Liver (tissue), 9 donors: ENCODE measurements around the gene ARHGEF7. TPM values are rescaled to one million over a fixed set of nuclear protein-coding genes. Genes with fewer than 3 reads are reported as not detected.
A peak's percentile ranks its signal among the peaks of the same experiment; 100 is the strongest.

Source experiments
- DNase-seq: peaks from one replicate; pipeline ENCODE4 v3.0.0-alpha.2; 2017; ENCODE audit warnings: low spot score
- H3K27ac ChIP-seq, 2 donors: one replicate each; pipeline ENCODE4 v1.7.0; 2013; ENCODE audit warnings: inconsistent platforms in 2 of 2, low read length in 2 of 2, control low read depth in 1 of 2, low read depth in 1 of 2, mild to moderate bottlenecking in 1 of 2
- H3K27me3 ChIP-seq, 4 donors: one replicate each; pipeline versions ENCODE4 v1.6.1 to v1.7.0; 2013; ENCODE audit warnings: low read length in 3 of 4, inconsistent platforms in 1 of 4, mild to moderate bottlenecking in 1 of 4, moderate library complexity in 1 of 4; ENCODE audit not compliant: control insufficient read depth in 4 of 4, insufficient read depth in 4 of 4
- H3K36me3 ChIP-seq, 4 donors: one replicate each; pipeline versions ENCODE4 v1.6.1 to v1.7.0; 2013; ENCODE audit warnings: low read length in 3 of 4, mild to moderate bottlenecking in 3 of 4, low read depth in 1 of 4, moderate library complexity in 1 of 4; ENCODE audit not compliant: control insufficient read depth in 4 of 4, insufficient read depth in 3 of 4
- H3K4me1 ChIP-seq, 4 donors: one replicate each; pipeline versions ENCODE4 v1.6.1 to v1.7.0; 2013; ENCODE audit warnings: low read length in 3 of 4, mild to moderate bottlenecking in 3 of 4, moderate library complexity in 1 of 4; ENCODE audit not compliant: control insufficient read depth in 4 of 4, insufficient read depth in 4 of 4
- H3K4me3 ChIP-seq, 3 donors: one replicate each; pipeline versions ENCODE4 v1.6.1 to v1.7.0; 2013; ENCODE audit warnings: low read length in 3 of 3, control low read depth in 1 of 3, low read depth in 1 of 3, mild to moderate bottlenecking in 1 of 3
- H3K9ac ChIP-seq, 2 donors: one replicate each; pipeline ENCODE4 v1.7.0; 2013; ENCODE audit warnings: low read length in 2 of 2, mild to moderate bottlenecking in 2 of 2, moderate library complexity in 2 of 2, control low read depth in 1 of 2, low read depth in 1 of 2
- H3K9me3 ChIP-seq, 4 donors: one replicate each; pipeline versions ENCODE4 v1.6.1 to v1.7.0; 2013; ENCODE audit warnings: low read length in 3 of 4; ENCODE audit not compliant: control insufficient read depth in 4 of 4
- ATF3 ChIP-seq: IDR thresholded peaks from 2 replicates; pipeline ENCODE4 v1.6.1; 2016; ENCODE audit warnings: antibody characterized with exemption
- CTCF ChIP-seq: fragments of 150-350 bp; IDR thresholded peaks from 2 replicates; pipeline ENCODE4 v1.5.1; 2017; ENCODE audit warnings: improper control_type of control experiment, low read depth, low read length; ENCODE audit not compliant: missing input control
- EGR1 ChIP-seq, 2 donors: IDR thresholded peaks; 2 replicates each; pipeline ENCODE4 v1.6.1; 2016 to 2018; ENCODE audit warnings: antibody characterized with exemption in 2 of 2, low read depth in 2 of 2
- FOXA1 ChIP-seq: IDR thresholded peaks from 2 replicates; pipeline ENCODE4 v1.6.1; 2016; ENCODE audit warnings: antibody characterized with exemption
- FOXA2 ChIP-seq: IDR thresholded peaks from 2 replicates; pipeline ENCODE4 v1.6.1; 2016; ENCODE audit warnings: antibody characterized with exemption
- GABPA ChIP-seq, 2 donors: IDR thresholded peaks in 1 of 2; conservative IDR thresholded peaks in 1 of 2; 2 replicates each; pipeline ENCODE4 v1.6.1; 2016; ENCODE audit warnings: antibody characterized with exemption in 2 of 2, mild to moderate bottlenecking in 1 of 2, moderate library complexity in 1 of 2
- HNF4A ChIP-seq, 2 donors: conservative IDR thresholded peaks; 2 replicates each; pipeline ENCODE4 v1.6.1; 2016; ENCODE audit warnings: antibody characterized with exemption in 2 of 2, mild to moderate bottlenecking in 2 of 2
- HNF4G ChIP-seq: IDR thresholded peaks from 2 replicates; pipeline ENCODE4 v1.6.1; 2016; ENCODE audit warnings: antibody characterized with exemption
- JUND ChIP-seq, 2 donors: IDR thresholded peaks; 2 replicates each; pipeline ENCODE4 v1.6.1; 2016; ENCODE audit warnings: antibody characterized with exemption in 2 of 2
- NR2F2 ChIP-seq: IDR thresholded peaks from 2 replicates; pipeline ENCODE4 v1.6.1; 2016; ENCODE audit warnings: antibody characterized with exemption
- RAD21 ChIP-seq, 2 donors: IDR thresholded peaks; 2 replicates each; pipeline ENCODE4 v1.6.1; 2016; ENCODE audit warnings: antibody characterized with exemption in 2 of 2, mild to moderate bottlenecking in 2 of 2
- RXRA ChIP-seq, 2 donors: IDR thresholded peaks; 2 replicates each; pipeline ENCODE4 v1.6.1; 2017 to 2018; ENCODE audit warnings: antibody characterized with exemption in 2 of 2, mild to moderate bottlenecking in 1 of 2
- SP1 ChIP-seq: IDR thresholded peaks from 2 replicates; pipeline ENCODE4 v1.6.1; 2018; ENCODE audit warnings: antibody characterized with exemption, mild to moderate bottlenecking
- TAF1 ChIP-seq: conservative IDR thresholded peaks from 2 replicates; pipeline ENCODE4 v1.6.1; 2016; ENCODE audit warnings: antibody characterized with exemption, mild to moderate bottlenecking
- YY1 ChIP-seq: IDR thresholded peaks from 2 replicates; pipeline ENCODE4 v1.6.1; 2016; ENCODE audit warnings: antibody characterized with exemption, mild to moderate bottlenecking
- WGBS: extraction: QIAGEN DNeasy Blood & Tissue Kit; methylation state at CpG from one replicate; pipeline ENCODE4 v1.1.7; 2013; 5-methylcytosine and 5-hydroxymethylcytosine counted together
- polyA plus RNA-seq, 2 donors: library from polyadenylated mRNA; stranded (reverse) in 1 of 2; unstranded in 1 of 2; fragments of 200-250 nt in 1 of 2; fragments of >200 nt in 1 of 2; fragmentation: Nextera tagmentation in 1 of 2; extraction: Ambion mirVana in 1 of 2; gene quantifications; one replicate each; pipeline versions ENCODE4 v1.2.1 to v1.2.3, GENCODE V29; 2013 to 2015
- total RNA-seq, 2 donors: library from RNA; depleted of rRNA; stranded (reverse); fragments of >200 nt; gene quantifications; one replicate each; pipeline ENCODE4 v1.2.3, GENCODE V29; 2014
- TF ChIP-seq, protein P1 (sequence below): IDR thresholded peaks from 2 replicates; pipeline ENCODE4 v1.6.1; 2016; ENCODE audit warnings: antibody characterized with exemption, mild to moderate bottlenecking
- TF ChIP-seq, protein P2 (sequence below): IDR thresholded peaks from 2 replicates; pipeline ENCODE4 v1.6.1; 2016; ENCODE audit warnings: antibody characterized with exemption
- donor health status: healthy.
- donor health status: healthy.
- donor health status: healthy.
- donor health status: healthy.
- donor health status: healthy.

The ARHGEF7 gene
- total and polyA plus RNA-seq, 4 donors: 10.3 to 37.5 (median 20.1) TPM

GRCh38 chr13:111117289-111117688, 2.2 kb downstream of the ARHGEF7 start (continued):
- TF ChIP-seq, protein P1, sequence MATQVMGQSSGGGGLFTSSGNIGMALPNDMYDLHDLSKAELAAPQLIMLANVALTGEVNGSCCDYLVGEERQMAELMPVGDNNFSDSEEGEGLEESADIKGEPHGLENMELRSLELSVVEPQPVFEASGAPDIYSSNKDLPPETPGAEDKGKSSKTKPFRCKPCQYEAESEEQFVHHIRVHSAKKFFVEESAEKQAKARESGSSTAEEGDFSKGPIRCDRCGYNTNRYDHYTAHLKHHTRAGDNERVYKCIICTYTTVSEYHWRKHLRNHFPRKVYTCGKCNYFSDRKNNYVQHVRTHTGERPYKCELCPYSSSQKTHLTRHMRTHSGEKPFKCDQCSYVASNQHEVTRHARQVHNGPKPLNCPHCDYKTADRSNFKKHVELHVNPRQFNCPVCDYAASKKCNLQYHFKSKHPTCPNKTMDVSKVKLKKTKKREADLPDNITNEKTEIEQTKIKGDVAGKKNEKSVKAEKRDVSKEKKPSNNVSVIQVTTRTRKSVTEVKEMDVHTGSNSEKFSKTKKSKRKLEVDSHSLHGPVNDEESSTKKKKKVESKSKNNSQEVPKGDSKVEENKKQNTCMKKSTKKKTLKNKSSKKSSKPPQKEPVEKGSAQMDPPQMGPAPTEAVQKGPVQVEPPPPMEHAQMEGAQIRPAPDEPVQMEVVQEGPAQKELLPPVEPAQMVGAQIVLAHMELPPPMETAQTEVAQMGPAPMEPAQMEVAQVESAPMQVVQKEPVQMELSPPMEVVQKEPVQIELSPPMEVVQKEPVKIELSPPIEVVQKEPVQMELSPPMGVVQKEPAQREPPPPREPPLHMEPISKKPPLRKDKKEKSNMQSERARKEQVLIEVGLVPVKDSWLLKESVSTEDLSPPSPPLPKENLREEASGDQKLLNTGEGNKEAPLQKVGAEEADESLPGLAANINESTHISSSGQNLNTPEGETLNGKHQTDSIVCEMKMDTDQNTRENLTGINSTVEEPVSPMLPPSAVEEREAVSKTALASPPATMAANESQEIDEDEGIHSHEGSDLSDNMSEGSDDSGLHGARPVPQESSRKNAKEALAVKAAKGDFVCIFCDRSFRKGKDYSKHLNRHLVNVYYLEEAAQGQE: no peak
- TF ChIP-seq SP1: peak; percentile 79

DNA sequence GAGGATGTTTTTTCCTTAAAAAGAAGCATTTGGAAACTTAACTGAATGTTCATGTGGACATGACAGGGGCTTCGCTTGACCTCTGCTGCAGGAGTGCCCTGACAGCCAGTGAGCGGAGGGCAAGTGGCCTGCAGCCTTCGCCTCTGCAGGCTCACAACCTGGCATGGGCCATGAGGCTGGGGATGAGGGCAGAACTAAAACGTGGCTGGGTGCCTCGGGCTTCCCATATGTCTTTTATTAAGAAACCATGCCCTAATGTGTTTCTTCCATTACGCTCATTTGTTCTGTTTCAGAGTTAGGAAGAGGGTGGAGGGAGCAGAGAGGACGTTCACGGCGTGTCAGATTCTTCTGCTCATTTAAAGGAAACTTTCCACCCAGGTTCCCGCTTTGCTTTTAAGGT, 2.9 kb downstream of the ARHGEF7 start:
- Histone ChIP-seq H3K9ac (no peak overlapping the region), H3K36me3 (no peaks in the 10 kb centered on the region), H3K9me3 (no peaks in the 10 kb centered on the region), H3K27ac (no peak overlapping the region), H3K27me3 (peaks cover 0 to 4% (median under 1%) of the 10 kb centered on the region in 4 donors), H3K4me3 (no peak overlapping the region), H3K4me1 (peaks cover 5 to 44% (median 34%) of the 10 kb centered on the region in 4 donors)
- DNase-seq: no peak
- WGBS: 90% methylated on average over 10 of the region's 10 CpGs
- TF ChIP-seq JUND (IDR thresholded peaks at IDR 0.05): no peak
- TF ChIP-seq CTCF: no peak
- no peak for TF ChIP-seq ATF3
- no peak for TF ChIP-seq EGR1 (IDR thresholded peaks at IDR 0.05; ENCODE audit: low read depth in 2 of 2)
- TF ChIP-seq NR2F2: no peak
- no peak for TF ChIP-seq RXRA (IDR thresholded peaks at IDR 0.05)
- no peak for TF ChIP-seq GABPA (IDR thresholded peaks at IDR 0.05 in 1 of 2, conservative IDR thresholded peaks at IDR 0.05 in 1 of 2)
- TF ChIP-seq, protein P2, sequence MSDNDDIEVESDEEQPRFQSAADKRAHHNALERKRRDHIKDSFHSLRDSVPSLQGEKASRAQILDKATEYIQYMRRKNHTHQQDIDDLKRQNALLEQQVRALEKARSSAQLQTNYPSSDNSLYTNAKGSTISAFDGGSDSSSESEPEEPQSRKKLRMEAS: no peak
- no peak for TF ChIP-seq RAD21 (IDR thresholded peaks at IDR 0.05)
- no peak for TF ChIP-seq FOXA2
- no peak for TF ChIP-seq HNF4A (conservative IDR thresholded peaks at IDR 0.05)
- no peak for TF ChIP-seq TAF1
- TF ChIP-seq, protein P1: no peak
- no peak for TF ChIP-seq FOXA1
- no peak for TF ChIP-seq YY1
- no peak for TF ChIP-seq SP1
- TF ChIP-seq HNF4G: no peak
